Measurements from ENCODE around the gene IL2.

IL2 gene

DNA sequence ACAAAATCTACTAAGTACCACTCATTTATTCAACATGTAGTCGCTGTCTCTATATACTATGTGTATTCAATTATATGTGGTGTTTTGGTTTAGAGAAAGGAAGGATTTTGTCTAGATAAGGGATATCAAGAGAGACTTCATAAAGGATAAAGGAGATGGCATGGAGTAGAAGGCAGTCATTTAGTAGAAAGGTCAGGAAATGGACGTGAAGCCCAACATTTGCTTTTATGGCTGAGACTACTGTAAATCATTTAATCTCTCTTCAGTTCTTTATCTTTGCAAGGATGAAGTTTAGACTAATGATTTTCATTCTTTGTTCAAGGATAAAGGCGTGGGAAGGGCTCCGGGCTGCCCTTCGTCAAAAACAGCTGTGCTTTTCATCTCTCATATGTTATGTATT lies 25.2 kb downstream of the IL2 start:
- H3K4ac ChIP-seq (ENCODE audit: low read length), result no peak overlapping the region
- H2BK12ac ChIP-seq (ENCODE audit: low read length), result no peak overlapping the region
- no peak overlapping the region for H3K18ac ChIP-seq (ENCODE audit: low read length)
- no peak overlapping the region for H3K23ac ChIP-seq (ENCODE audit: low read depth, low read length, poor library complexity)
- H2BK120ac ChIP-seq (ENCODE audit: low read depth, low read length), result no peak overlapping the region
- WGBS, 2 donors (ENCODE audit: extremely low coverage in 2 of 2, insufficient read length in 2 of 2, insufficient replicate concordance in 1 of 2), result no CpG with 5 or more reads among the region's 5 CpGs
- no peak overlapping the region for H2AK5ac ChIP-seq (ENCODE audit: low read depth, low read length)
- H4K8ac ChIP-seq (ENCODE audit: low read depth, low read length), result no peak overlapping the region
- no peak overlapping the region for H2BK15ac ChIP-seq (ENCODE audit: low read length)
- no peak overlapping the region for H2BK5ac ChIP-seq (ENCODE audit: low read length)
- H3K27ac ChIP-seq (replicated peaks; ENCODE audit: low read length), result no peak overlapping the region
- H3K36me3 ChIP-seq (replicated peaks in 1 of 2; ENCODE audit: control insufficient read depth in 2 of 2, insufficient read depth in 2 of 2, low read length in 2 of 2), result no peaks in the 10 kb centered on the region
- no peaks in the 10 kb centered on the region for H3K4me1 ChIP-seq (ENCODE audit: control insufficient read depth in 2 of 2, insufficient read depth in 1 of 2, low read depth in 1 of 2, low read length in 2 of 2)
- DNase-seq (ENCODE audit: low spot score), result no peak
- no peaks in the 10 kb centered on the region for H3K9me3 ChIP-seq (replicated peaks in 1 of 2; ENCODE audit: control insufficient read depth in 2 of 2, insufficient read depth in 1 of 2, low read depth in 1 of 2, low read length in 2 of 2)
- no peak overlapping the region for H4K91ac ChIP-seq (ENCODE audit: low read depth, low read length, poor library complexity)
- no peak overlapping the region for H3K4me2 ChIP-seq (ENCODE audit: insufficient read depth, low read length, poor library complexity, severe bottlenecking)
- no peak overlapping the region for H3K9ac ChIP-seq (ENCODE audit: low read depth, low read length, poor library complexity)
- no peak overlapping the region for H3K14ac ChIP-seq (ENCODE audit: low read length)
- H3K27me3 ChIP-seq (ENCODE audit: control insufficient read depth in 3 of 3, insufficient read depth in 3 of 3, low read depth in 1 of 3, low read length in 3 of 3), result no peaks in the 10 kb centered on the region
- no peak overlapping the region for H3K4me3 ChIP-seq (ENCODE audit: low read length in 2 of 2)
- no peaks in the 10 kb centered on the region for H3K79me1 ChIP-seq (ENCODE audit: low read depth, low read length)
- no peak overlapping the region for H2AFZ ChIP-seq (ENCODE audit: low read length)

DNA sequence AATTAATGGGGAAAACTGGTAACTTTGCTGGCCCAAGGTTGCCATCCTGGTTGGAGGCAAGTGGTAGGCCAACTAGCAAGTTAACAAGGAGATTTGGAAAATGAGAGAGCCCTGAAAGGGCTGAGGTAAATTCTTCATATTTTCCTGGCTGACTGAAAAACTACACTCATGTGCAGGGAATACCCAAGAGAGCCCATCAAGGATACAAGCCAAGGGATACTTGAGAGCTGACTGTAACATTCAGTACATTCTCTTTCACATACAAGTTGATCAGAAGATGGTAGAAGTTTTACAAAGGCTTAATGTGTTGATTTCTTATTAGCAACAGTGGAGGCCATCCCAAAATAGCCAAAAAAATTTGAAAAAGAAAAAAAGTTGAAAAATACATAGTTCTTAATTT lies 33.3 kb downstream of the IL2 start:
- Histone ChIP-seq H3K4ac (ENCODE audit: low read length) (no peak overlapping the region), H3K9me3 (replicated peaks in 1 of 2; ENCODE audit: control insufficient read depth in 2 of 2, insufficient read depth in 1 of 2, low read depth in 1 of 2, low read length in 2 of 2) (no peaks in the 10 kb centered on the region), H2BK12ac (ENCODE audit: low read length) (no peak overlapping the region), H3K9ac (ENCODE audit: low read depth, low read length, poor library complexity) (no peak overlapping the region), H3K14ac (ENCODE audit: low read length) (no peak overlapping the region), H3K27ac (replicated peaks; ENCODE audit: low read length) (no peak overlapping the region), H2AFZ (ENCODE audit: low read length) (no peak overlapping the region), H3K27me3 (ENCODE audit: control insufficient read depth in 3 of 3, insufficient read depth in 3 of 3, low read depth in 1 of 3, low read length in 3 of 3) (no peaks in the 10 kb centered on the region), H2BK15ac (ENCODE audit: low read length) (no peak overlapping the region), H4K8ac (ENCODE audit: low read depth, low read length) (no peak overlapping the region), H3K4me2 (ENCODE audit: insufficient read depth, low read length, poor library complexity, severe bottlenecking) (no peak overlapping the region), H3K79me1 (ENCODE audit: low read depth, low read length) (no peaks in the 10 kb centered on the region), H3K4me1 (ENCODE audit: control insufficient read depth in 2 of 2, insufficient read depth in 1 of 2, low read depth in 1 of 2, low read length in 2 of 2) (no peaks in the 10 kb centered on the region), H2BK120ac (ENCODE audit: low read depth, low read length) (no peak overlapping the region), H3K23ac (ENCODE audit: low read depth, low read length, poor library complexity) (no peak overlapping the region), H3K18ac (ENCODE audit: low read length) (no peak overlapping the region), H3K4me3 (ENCODE audit: low read length in 2 of 2) (no peak overlapping the region), H2BK5ac (ENCODE audit: low read length) (no peak overlapping the region), H4K91ac (ENCODE audit: low read depth, low read length, poor library complexity) (no peak overlapping the region), H3K36me3 (replicated peaks in 1 of 2; ENCODE audit: control insufficient read depth in 2 of 2, insufficient read depth in 2 of 2, low read length in 2 of 2) (no peaks in the 10 kb centered on the region), H2AK5ac (ENCODE audit: low read depth, low read length) (no peak overlapping the region)
- no peak for DNase-seq (ENCODE audit: low spot score)

DNA sequence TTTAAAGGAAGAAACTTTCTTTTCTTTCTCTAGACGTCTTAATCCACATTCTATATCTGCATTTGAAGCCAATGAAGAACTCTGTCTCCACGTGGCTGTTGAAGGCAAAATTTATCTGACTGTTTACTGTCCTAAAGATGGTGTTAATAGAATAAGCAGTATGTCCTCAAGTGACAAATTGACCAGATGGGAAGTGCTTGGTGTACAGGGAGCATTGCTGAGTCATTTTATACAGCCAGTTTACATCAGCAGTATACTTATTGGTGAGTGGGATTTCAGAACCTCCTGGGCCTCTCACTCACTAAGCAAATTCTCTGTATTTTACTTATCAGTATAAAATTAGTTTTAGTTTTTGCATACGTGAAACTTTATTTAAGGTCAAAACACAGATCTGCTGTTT lies 44.0 kb downstream of the IL2 start:
- Histone ChIP-seq H3K23ac (ENCODE audit: low read depth, low read length, poor library complexity) (no peak overlapping the region), H3K9ac (ENCODE audit: low read depth, low read length, poor library complexity) (no peak overlapping the region), H4K8ac (ENCODE audit: low read depth, low read length) (no peak overlapping the region), H3K9me3 (replicated peaks in 1 of 2; ENCODE audit: control insufficient read depth in 2 of 2, insufficient read depth in 1 of 2, low read depth in 1 of 2, low read length in 2 of 2) (no peaks in the 10 kb centered on the region), H3K14ac (ENCODE audit: low read length) (no peak overlapping the region), H2BK15ac (ENCODE audit: low read length) (no peak overlapping the region), H2AK5ac (ENCODE audit: low read depth, low read length) (no peak overlapping the region), H3K27ac (replicated peaks; ENCODE audit: low read length) (no peak overlapping the region), H4K91ac (ENCODE audit: low read depth, low read length, poor library complexity) (no peak overlapping the region), H3K4me2 (ENCODE audit: insufficient read depth, low read length, poor library complexity, severe bottlenecking) (no peak overlapping the region), H3K4me1 (ENCODE audit: control insufficient read depth in 2 of 2, insufficient read depth in 1 of 2, low read depth in 1 of 2, low read length in 2 of 2) (no peaks in the 10 kb centered on the region), H2AFZ (ENCODE audit: low read length) (no peak overlapping the region), H2BK5ac (ENCODE audit: low read length) (no peak overlapping the region), H3K27me3 (ENCODE audit: control insufficient read depth in 3 of 3, insufficient read depth in 3 of 3, low read depth in 1 of 3, low read length in 3 of 3) (no peaks in the 10 kb centered on the region), H2BK120ac (ENCODE audit: low read depth, low read length) (no peak overlapping the region), H3K18ac (ENCODE audit: low read length) (no peak overlapping the region), H3K4me3 (ENCODE audit: low read length in 2 of 2) (no peak overlapping the region), H3K79me1 (ENCODE audit: low read depth, low read length) (no peaks in the 10 kb centered on the region), H3K36me3 (replicated peaks in 1 of 2; ENCODE audit: control insufficient read depth in 2 of 2, insufficient read depth in 2 of 2, low read length in 2 of 2) (no peaks in the 10 kb centered on the region), H2BK12ac (ENCODE audit: low read length) (no peak overlapping the region), H3K4ac (ENCODE audit: low read length) (no peak overlapping the region)
- DNase-seq (ENCODE audit: low spot score), result no peak
- no CpG with 5 or more reads among the region's 3 CpGs for WGBS, 2 donors (ENCODE audit: extremely low coverage in 2 of 2, insufficient read length in 2 of 2, insufficient replicate concordance in 1 of 2)

DNA sequence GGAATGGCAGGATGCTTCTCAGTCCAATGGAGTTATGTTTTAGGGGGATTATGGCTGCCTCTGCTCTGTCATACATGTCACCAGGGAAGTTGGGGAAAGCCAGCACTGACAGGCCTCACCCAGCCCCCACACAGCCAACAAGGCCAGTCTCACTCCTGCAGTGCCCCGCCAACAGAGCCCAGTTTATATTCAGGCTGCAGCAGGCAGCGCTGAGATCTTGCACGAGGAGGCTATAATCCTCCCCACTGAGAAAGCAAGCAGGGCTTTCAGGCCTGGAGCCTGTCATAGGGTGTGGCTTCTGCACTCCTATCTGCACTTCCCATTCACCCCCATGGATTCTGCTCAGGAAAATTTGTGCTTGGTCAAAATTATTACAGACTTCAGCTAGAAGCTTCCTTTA lies 52.7 kb downstream of the IL2 start:
- Histone ChIP-seq H2BK15ac (ENCODE audit: low read length) (no peak overlapping the region), H3K4me2 (ENCODE audit: insufficient read depth, low read length, poor library complexity, severe bottlenecking) (no peak overlapping the region), H2AK5ac (ENCODE audit: low read depth, low read length) (no peak overlapping the region), H3K4ac (ENCODE audit: low read length) (no peak overlapping the region), H3K23ac (ENCODE audit: low read depth, low read length, poor library complexity) (no peak overlapping the region), H3K18ac (ENCODE audit: low read length) (no peak overlapping the region), H2BK120ac (ENCODE audit: low read depth, low read length) (no peak overlapping the region), H3K4me3 (ENCODE audit: low read length in 2 of 2) (no peak overlapping the region), H4K91ac (ENCODE audit: low read depth, low read length, poor library complexity) (no peak overlapping the region), H3K9me3 (replicated peaks in 1 of 2; ENCODE audit: control insufficient read depth in 2 of 2, insufficient read depth in 1 of 2, low read depth in 1 of 2, low read length in 2 of 2) (no peaks in the 10 kb centered on the region), H3K14ac (ENCODE audit: low read length) (no peak overlapping the region), H2BK5ac (ENCODE audit: low read length) (no peak overlapping the region), H2BK12ac (ENCODE audit: low read length) (no peak overlapping the region), H3K79me1 (ENCODE audit: low read depth, low read length) (no peaks in the 10 kb centered on the region), H3K36me3 (replicated peaks in 1 of 2; ENCODE audit: control insufficient read depth in 2 of 2, insufficient read depth in 2 of 2, low read length in 2 of 2) (no peaks in the 10 kb centered on the region), H3K4me1 (ENCODE audit: control insufficient read depth in 2 of 2, insufficient read depth in 1 of 2, low read depth in 1 of 2, low read length in 2 of 2) (peaks cover 0 to 2% of the 10 kb centered on the region in 2 donors), H2AFZ (ENCODE audit: low read length) (peak overlapping the region; percentile 59), H3K27me3 (ENCODE audit: control insufficient read depth in 3 of 3, insufficient read depth in 3 of 3, low read depth in 1 of 3, low read length in 3 of 3) (peaks cover 0 to 3% (median 0%) of the 10 kb centered on the region in 3 experiments), H3K27ac (replicated peaks; ENCODE audit: low read length) (no peak overlapping the region), H4K8ac (ENCODE audit: low read depth, low read length) (no peak overlapping the region), H3K9ac (ENCODE audit: low read depth, low read length, poor library complexity) (no peak overlapping the region)
- DNase-seq (ENCODE audit: low spot score), result no peak
- WGBS, 2 donors (ENCODE audit: extremely low coverage in 2 of 2, insufficient read length in 2 of 2, insufficient replicate concordance in 1 of 2), result no CpG with 5 or more reads among the region's 3 CpGs
